GM21360 (cell line): ENCODE data around the gene SLC22A2.

Experiments used
- ATAC-seq: cut with Tn5 transposase; IDR thresholded peaks from one replicate; pipeline ENCODE4 v1.9.1; 2021; ENCODE audit warnings: mild to moderate bottlenecking, moderate library complexity; ENCODE audit not compliant: unreplicated experiment

Gene SLC22A2

GRCh38 chr6:160218810-160219209 lies 39.8 kb downstream of the SLC22A2 start:
- no peak for ATAC-seq

GRCh38 chr6:160217863-160218262 lies 40.8 kb downstream of the SLC22A2 start:
- no peak for ATAC-seq

GRCh38 chr6:160217073-160217472 lies 41.5 kb downstream of the SLC22A2 start:
- ATAC-seq, result no peak

GRCh38 chr6:160215232-160215631 lies 43.4 kb downstream of the SLC22A2 start:
- no peak for ATAC-seq

GRCh38 chr6:160207618-160208017 lies 51.0 kb downstream of the SLC22A2 start:
- no peak for ATAC-seq

GRCh38 chr6:160204710-160205109 lies 53.9 kb downstream of the SLC22A2 start:
- no peak for ATAC-seq

GRCh38 chr6:160203953-160204352 lies 54.7 kb downstream of the SLC22A2 start:
- no peak for ATAC-seq

- ATAC-seq, result no peak
Measured at GRCh38 chr6:160203522-160203921, 55.1 kb downstream of the SLC22A2 start.

- ATAC-seq, result no peak
Measured at GRCh38 chr6:160203076-160203475, 55.5 kb downstream of the SLC22A2 start.

GRCh38 chr6:160202411-160202810 lies 56.2 kb downstream of the SLC22A2 start:
- ATAC-seq, result no peak

- ATAC-seq, result no peak
Measured at GRCh38 chr6:160201061-160201460, 57.6 kb downstream of the SLC22A2 start.

- no peak for ATAC-seq
Measured at GRCh38 chr6:160198606-160199211, 59.9 kb downstream of the SLC22A2 start.

GRCh38 chr6:160197662-160198061 lies 61.0 kb downstream of the SLC22A2 start:
- ATAC-seq, result no peak

GRCh38 chr6:160194808-160195207 lies 63.8 kb downstream of the SLC22A2 start:
- ATAC-seq, result no peak

GRCh38 chr6:160192840-160193239 lies 65.8 kb downstream of the SLC22A2 start:
- ATAC-seq, result no peak

- no peak for ATAC-seq
Measured at GRCh38 chr6:160190973-160191372, 67.6 kb downstream of the SLC22A2 start.

- ATAC-seq, result no peak
Measured at GRCh38 chr6:160190081-160190480, 68.5 kb downstream of the SLC22A2 start.

- no peak for ATAC-seq
Measured at GRCh38 chr6:160188773-160189172, 69.8 kb downstream of the SLC22A2 start.

GRCh38 chr6:160180706-160181105 lies 77.9 kb downstream of the SLC22A2 start:
- no peak for ATAC-seq

- no peak for ATAC-seq
Measured at GRCh38 chr6:160178271-160178670, 80.3 kb downstream of the SLC22A2 start.

- no peak for ATAC-seq
Measured at GRCh38 chr6:160177220-160177619, 81.4 kb downstream of the SLC22A2 start.

- ATAC-seq, result no peak
Measured at GRCh38 chr6:160174681-160175080, 83.9 kb downstream of the SLC22A2 start.

GRCh38 chr6:160173806-160174527 lies 84.7 kb downstream of the SLC22A2 start:
- ATAC-seq, result no peak
